Fibroblast of lung (primary cell): ENCODE measurements around the gene DNM3. TPM values are rescaled to one million over a fixed set of nuclear protein-coding genes. Genes with fewer than 3 reads are reported as not detected.
"Not testable (repeated sequence)": the region's sequence is repeated elsewhere in the genome, so short reads cannot be mapped to it uniquely, and the experiment has no call there.

Experiments
- DNase-seq, 2 donors: peaks; one replicate each; pipeline versions ENCODE4 v3.0.0 to v3.0.0-alpha.2; 2010; ENCODE audit warnings: low read depth in 2 of 2
- H2AFZ ChIP-seq: 2 replicates; pipeline ENCODE4 v1.5.1; 2012; ENCODE audit warnings: low read length, control low read depth, inconsistent platforms
- H3K27ac ChIP-seq: 2 replicates; pipeline ENCODE4 v1.5.1; 2011; ENCODE audit warnings: low read length, control low read depth; ENCODE audit not compliant: insufficient read depth
- H3K27me3 ChIP-seq: 2 replicates; pipeline ENCODE4 v1.5.1; 2011; ENCODE audit warnings: mild to moderate bottlenecking, low read length; ENCODE audit not compliant: control insufficient read depth, insufficient read depth
- H3K36me3 ChIP-seq: 2 replicates; pipeline ENCODE4 v1.5.1; 2011; ENCODE audit warnings: low read length; ENCODE audit not compliant: control insufficient read depth, insufficient read depth
- H3K4me1 ChIP-seq: 2 replicates; pipeline ENCODE4 v1.5.1; 2011; ENCODE audit warnings: low read length; ENCODE audit not compliant: control insufficient read depth, insufficient read depth; ENCODE audit errors: extremely low read depth
- H3K4me2 ChIP-seq: 2 replicates; pipeline ENCODE4 v1.5.1; 2011; ENCODE audit warnings: low read length, control low read depth; ENCODE audit not compliant: insufficient read depth; ENCODE audit errors: extremely low read depth
- H3K4me3 ChIP-seq, 4 experiments: fragments of 200-600 bp in 1 of 4; sonication (generic) in 1 of 4; replicated peaks in 1 of 4; 2 replicates each; pipeline ENCODE4 v1.5.1; 2011 to 2016; ENCODE audit warnings: low read length in 4 of 4, low read depth in 3 of 4, mild to moderate bottlenecking in 3 of 4, control low read depth in 2 of 4, inconsistent platforms in 1 of 4, mixed read lengths in 1 of 4; ENCODE audit not compliant: insufficient read depth in 1 of 4; ENCODE audit errors: control extremely low read depth in 1 of 4
- H3K79me2 ChIP-seq: 2 replicates; pipeline ENCODE4 v1.5.1; 2012; ENCODE audit warnings: mild to moderate bottlenecking, low read length, inconsistent platforms; ENCODE audit not compliant: control insufficient read depth, insufficient read depth
- H3K9ac ChIP-seq: 2 replicates; pipeline ENCODE4 v1.5.1; 2011; ENCODE audit warnings: mild to moderate bottlenecking, low read length, control low read depth; ENCODE audit not compliant: insufficient read depth
- H3K9me3 ChIP-seq: 2 replicates; pipeline ENCODE4 v1.5.1; 2012; ENCODE audit warnings: low read depth, low read length; ENCODE audit not compliant: control insufficient read depth, insufficient read depth
- H4K20me1 ChIP-seq: 2 replicates; pipeline ENCODE4 v1.5.1; 2011; ENCODE audit warnings: low read length; ENCODE audit not compliant: control insufficient read depth, insufficient read depth; ENCODE audit errors: extremely low read depth
- CTCF ChIP-seq, 2 donors: IDR thresholded peaks in 1 of 2; conservative IDR thresholded peaks in 1 of 2; 1 replicate in 1 of 2; 2 replicates in 1 of 2; pipeline ENCODE4 v1.5.1; 2011 to 2012; ENCODE audit warnings: low read length in 2 of 2, control low read depth in 1 of 2, inconsistent platforms in 1 of 2, low read depth in 1 of 2, mild to moderate bottlenecking in 1 of 2
- EZH2 ChIP-seq: IDR thresholded peaks from 2 replicates; pipeline ENCODE4 v1.5.1; 2012; ENCODE audit warnings: low read length, control low read depth, mild to moderate bottlenecking; ENCODE audit errors: missing control alignments
- polyA plus RNA-seq, 2 donors: library from polyadenylated mRNA; depleted of rRNA in 1 of 2; stranded (reverse) in 1 of 2; unstranded in 1 of 2; fragments of >200 nt; gene quantifications; 2 replicates each; pipeline ENCODE4 v1.2.1, GENCODE V29; 2011 to 2012; ENCODE audit warnings: missing spikeins in 1 of 2
- total RNA-seq: library from RNA; depleted of rRNA; stranded (reverse); fragments of >200 nt; gene quantifications from 2 replicates; pipeline ENCODE4 v1.2.1, GENCODE V29; 2014

DNM3 gene
- total and polyA plus RNA-seq, 2 donors (not counting 1 experiment from before 2014, with no cell fraction given): 1.6 to 3.6 TPM

- TF ChIP-seq CTCF (conservative IDR thresholded peaks at IDR 0.05 in 1 of 2, IDR thresholded peaks at IDR 0.05 in 1 of 2; ENCODE audit: low read depth in 1 of 2, low read length in 2 of 2): no peak
- TF ChIP-seq EZH2: no peak
- DNase-seq: peak in 1 of 2 donors; percentile 28
- Histone ChIP-seq H3K27ac (no peak overlapping the region), H3K4me2 (no peak overlapping the region), H3K4me3 (no peak overlapping the region), H2AFZ (no peak overlapping the region), H4K20me1 (no peaks in the 10 kb centered on the region), H3K27me3 (no peaks in the 10 kb centered on the region), H3K79me2 (no peaks in the 10 kb centered on the region), H3K36me3 (no peaks in the 10 kb centered on the region), H3K9ac (no peak overlapping the region), H3K4me1 (no peaks in the 10 kb centered on the region), H3K9me3 (no peaks in the 10 kb centered on the region)
Measured at GRCh38 chr1:172298141-172298540, 456.8 kb downstream of the DNM3 start.

GRCh38 chr1:172298911-172299310 is 457.6 kb downstream of the DNM3 start:
- Histone ChIP-seq H3K27me3 (no peaks in the 10 kb centered on the region), H3K9me3 (no peaks in the 10 kb centered on the region), H3K79me2 (no peaks in the 10 kb centered on the region), H3K36me3 (no peaks in the 10 kb centered on the region), H3K27ac (no peak overlapping the region), H3K4me1 (no peaks in the 10 kb centered on the region), H2AFZ (no peak overlapping the region), H3K4me2 (no peak overlapping the region), H3K9ac (no peak overlapping the region), H4K20me1 (no peaks in the 10 kb centered on the region), H3K4me3 (no peak overlapping the region)
- TF ChIP-seq CTCF (conservative IDR thresholded peaks at IDR 0.05 in 1 of 2, IDR thresholded peaks at IDR 0.05 in 1 of 2; ENCODE audit: low read depth in 1 of 2, low read length in 2 of 2): no peak
- no peak for TF ChIP-seq EZH2
- no peak for DNase-seq

- Histone ChIP-seq H3K4me2 (no peak overlapping the region), H3K27ac (no peak overlapping the region), H3K4me1 (no peaks in the 10 kb centered on the region), H3K27me3 (no peaks in the 10 kb centered on the region), H2AFZ (no peak overlapping the region), H3K36me3 (no peaks in the 10 kb centered on the region), H3K9me3 (no peaks in the 10 kb centered on the region), H3K79me2 (no peaks in the 10 kb centered on the region), H4K20me1 (no peaks in the 10 kb centered on the region), H3K4me3 (no peak overlapping the region), H3K9ac (no peak overlapping the region)
- no peak for DNase-seq
- TF ChIP-seq CTCF (conservative IDR thresholded peaks at IDR 0.05 in 1 of 2, IDR thresholded peaks at IDR 0.05 in 1 of 2; ENCODE audit: low read depth in 1 of 2, low read length in 2 of 2) (no peak), EZH2 (no peak)
Measured at GRCh38 chr1:172299515-172299914, 458.2 kb downstream of the DNM3 start.

GRCh38 chr1:172307508-172307907 is 466.2 kb downstream of the DNM3 start:
- not testable (repeated sequence) for H3K27me3 ChIP-seq, H3K9me3 ChIP-seq, H3K36me3 ChIP-seq, H2AFZ ChIP-seq, H3K79me2 ChIP-seq, H3K9ac ChIP-seq, H3K27ac ChIP-seq, DNase-seq, H4K20me1 ChIP-seq, H3K4me3 ChIP-seq, H3K4me1 ChIP-seq, H3K4me2 ChIP-seq
